Thyroid gland (tissue), 4 donors: Measurements from ENCODE around the gene PEX14. TPM values are rescaled to one million over a fixed set of nuclear protein-coding genes. Genes with fewer than 3 reads are reported as not detected.

ENCODE experiments used
- DNase-seq, 2 donors: peaks; one replicate each; pipeline ENCODE4 v3.0.0-alpha.2; 2019
- H3K27ac ChIP-seq, 3 donors: fragments of 200-600 bp; sonication (generic); 1 replicate in 2 of 3; 2 replicates in 1 of 3; pipeline ENCODE4 v1.5.1; 2016 to 2019; ENCODE audit warnings: mild to moderate bottlenecking in 1 of 3, moderate library complexity in 1 of 3
- H3K27me3 ChIP-seq: fragments of 200-600 bp; sonication (generic); one replicate; pipeline ENCODE4 v1.5.1; 2019
- H3K36me3 ChIP-seq, 2 donors: fragments of 200-600 bp; sonication (generic); one replicate each; pipeline ENCODE4 v1.5.1; 2016 to 2019
- H3K4me1 ChIP-seq, 2 donors: fragments of 200-600 bp; sonication (generic); one replicate each; pipeline ENCODE4 v1.5.1; 2017 to 2019
- H3K4me3 ChIP-seq, 3 donors: fragments of 200-600 bp; sonication (generic); replicated peaks in 1 of 3; 1 replicate in 2 of 3; 2 replicates in 1 of 3; pipeline ENCODE4 v1.5.1; 2016; ENCODE audit warnings: mild to moderate bottlenecking in 1 of 3
- H3K9me3 ChIP-seq: fragments of 200-600 bp; sonication (generic); one replicate; pipeline ENCODE4 v1.5.1; 2017
- POLR2A ChIP-seq, 2 donors: fragments of 450-650 bp; IDR thresholded peaks; one replicate each; pipeline ENCODE4 v1.6.1; 2017; ENCODE audit warnings: antibody characterized with exemption in 2 of 2, mild to moderate bottlenecking in 2 of 2, moderate library complexity in 1 of 2
- WGBS, 2 donors: methylation state at CpG; one replicate each; pipeline ENCODE4 v1.1.5; 2017; 5-methylcytosine and 5-hydroxymethylcytosine counted together
- intact Hi-C: fragments of 100-400 bp; cut with DNase I; formaldehyde crosslinking; loops from one replicate; pipeline ENCODE4 v1.15.1; 2023
- total RNA-seq, 4 donors: library from RNA; depleted of rRNA; stranded (reverse); fragments of >200 nt; gene quantifications; one replicate each; pipeline ENCODE4 v1.2.3, GENCODE V29; 2016
- TF ChIP-seq, protein P1 (sequence below), 6 experiments: fragments of 200-600 bp in 3 of 6; fragments of 450-650 bp in 3 of 6; sonication (generic) in 3 of 6; IDR thresholded peaks; one replicate each; pipeline ENCODE4 v1.5.1; 2016 to 2019; ENCODE audit warnings: antibody characterized with exemption in 6 of 6, mild to moderate bottlenecking in 2 of 6, inconsistent platforms in 1 of 6, moderate library complexity in 1 of 6

The PEX14 gene
- total RNA-seq, 4 donors from 2014 or later = 14.0 to 28.4 (median 20.7) TPM

- Histone ChIP-seq H3K9me3 (no peaks in the 10 kb centered on the region), H3K27me3 (no peaks in the 10 kb centered on the region), H3K36me3 (peaks cover 0 to 10% of the 10 kb centered on the region in 2 donors), H3K27ac (no peak overlapping the region), H3K4me1 (peaks cover 31 to 45% of the 10 kb centered on the region in 2 donors), H3K4me3 (no peak overlapping the region)
- intact Hi-C loops = no loop called here
- TF ChIP-seq, protein P1, sequence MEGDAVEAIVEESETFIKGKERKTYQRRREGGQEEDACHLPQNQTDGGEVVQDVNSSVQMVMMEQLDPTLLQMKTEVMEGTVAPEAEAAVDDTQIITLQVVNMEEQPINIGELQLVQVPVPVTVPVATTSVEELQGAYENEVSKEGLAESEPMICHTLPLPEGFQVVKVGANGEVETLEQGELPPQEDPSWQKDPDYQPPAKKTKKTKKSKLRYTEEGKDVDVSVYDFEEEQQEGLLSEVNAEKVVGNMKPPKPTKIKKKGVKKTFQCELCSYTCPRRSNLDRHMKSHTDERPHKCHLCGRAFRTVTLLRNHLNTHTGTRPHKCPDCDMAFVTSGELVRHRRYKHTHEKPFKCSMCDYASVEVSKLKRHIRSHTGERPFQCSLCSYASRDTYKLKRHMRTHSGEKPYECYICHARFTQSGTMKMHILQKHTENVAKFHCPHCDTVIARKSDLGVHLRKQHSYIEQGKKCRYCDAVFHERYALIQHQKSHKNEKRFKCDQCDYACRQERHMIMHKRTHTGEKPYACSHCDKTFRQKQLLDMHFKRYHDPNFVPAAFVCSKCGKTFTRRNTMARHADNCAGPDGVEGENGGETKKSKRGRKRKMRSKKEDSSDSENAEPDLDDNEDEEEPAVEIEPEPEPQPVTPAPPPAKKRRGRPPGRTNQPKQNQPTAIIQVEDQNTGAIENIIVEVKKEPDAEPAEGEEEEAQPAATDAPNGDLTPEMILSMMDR (IDR thresholded peaks at IDR 0.05) = no peak
- no peak for TF ChIP-seq POLR2A (IDR thresholded peaks at IDR 0.05)
- WGBS, 2 donors = 95 to 97% methylated on average over 24 of the region's 24 CpGs
- DNase-seq = peak in 1 of 2 donors; percentile 0
Observed at GRCh38 chr1:10622910-10623685, 148.3 kb downstream of the PEX14 start.

GRCh38 chr1:10623686-10624145 is 149.0 kb downstream of the PEX14 start:
- Histone ChIP-seq H3K4me1 (peaks cover 37 to 51% of the 10 kb centered on the region in 2 donors), H3K36me3 (peaks cover 0 to 10% of the 10 kb centered on the region in 2 donors), H3K9me3 (no peaks in the 10 kb centered on the region), H3K4me3 (no peak overlapping the region), H3K27ac (no peak overlapping the region), H3K27me3 (no peaks in the 10 kb centered on the region)
- peak in 1 of 2 donors; percentile 0 for DNase-seq
- intact Hi-C loops = no loop called here
- 94 to 96% methylated on average over 12 of the region's 12 CpGs for WGBS, 2 donors
- TF ChIP-seq POLR2A (IDR thresholded peaks at IDR 0.05) = no peak
- TF ChIP-seq, protein P1 (IDR thresholded peaks at IDR 0.05) = no peak

GRCh38 chr1:10624256-10625050 is 149.7 kb downstream of the PEX14 start:
- DNase-seq = peak in 1 of 2 donors; percentile 1

GRCh38 chr1:10625076-10625475 is 150.3 kb downstream of the PEX14 start:
- peaks cover 45 to 62% of the 10 kb centered on the region in 2 donors for H3K4me1 ChIP-seq
- no peak overlapping the region for H3K4me3 ChIP-seq
- DNase-seq = peak; percentile 1 to 3
- peaks cover 0 to 10% of the 10 kb centered on the region in 2 donors for H3K36me3 ChIP-seq
- TF ChIP-seq POLR2A (IDR thresholded peaks at IDR 0.05) = no peak
- TF ChIP-seq, protein P1 (IDR thresholded peaks at IDR 0.05) = no peak
- no peaks in the 10 kb centered on the region for H3K27me3 ChIP-seq
- intact Hi-C loops = no loop called here
- WGBS, 2 donors = 90 to 93% methylated on average over 9 of the region's 9 CpGs
- H3K27ac ChIP-seq = no peak overlapping the region
- H3K9me3 ChIP-seq = no peaks in the 10 kb centered on the region

More at GRCh38 chr1:10624256-10625050, 149.7 kb downstream of the PEX14 start:
- Histone ChIP-seq H3K4me1 (peaks cover 45 to 58% of the 10 kb centered on the region in 2 donors), H3K27ac (no peak overlapping the region), H3K27me3 (no peaks in the 10 kb centered on the region), H3K9me3 (no peaks in the 10 kb centered on the region), H3K4me3 (no peak overlapping the region), H3K36me3 (peaks cover 0 to 10% of the 10 kb centered on the region in 2 donors)
- TF ChIP-seq, protein P1 (IDR thresholded peaks at IDR 0.05) = no peak
- TF ChIP-seq POLR2A (IDR thresholded peaks at IDR 0.05) = no peak
- intact Hi-C loops = no loop called here
- 96% methylated on average over 20 to 23 of the region's 26 CpGs for WGBS, 2 donors
